Measurements from ENCODE around the gene MED8. TPM values are rescaled to one million over a fixed set of nuclear protein-coding genes. Genes with fewer than 3 reads are reported as not detected.
A peak's percentile ranks its signal among the peaks of the same experiment; 100 is the strongest.
"Not testable (repeated sequence)": the region's sequence is repeated elsewhere in the genome, so short reads cannot be mapped to it uniquely, and the experiment has no call there.

Gene MED8
- total RNA-seq, 2 experiments from 2014 or later = 35.6 to 36.9 TPM

GRCh38 chr1:43369779-43370178, 19.8 kb downstream of the MED8 start:
- Mint-ChIP-seq H3K36me3 (ENCODE audit: low read depth) (peaks cover 14% of the 10 kb centered on the region), H3K4me1 (peaks cover 43% of the 10 kb centered on the region)
- CTCF ChIA-PET = interaction anchor here (1.3 kb wide), 1 partner anchor 45 kb away, joined by 3 read pairs; no protein-coding TSS in a partner anchor
- POLR2A ChIA-PET = interaction anchor here (1.1 to 3.3 kb wide), 4 partner anchors 11 to 20 kb away, joined by 5 to 73 read pairs (median 30); partner anchors contain the start of genes CDC20, MED8 and SZT2
- H3K27ac Mint-ChIP-seq, H3K9me3 Mint-ChIP-seq, DNase-seq, H3K27me3 Mint-ChIP-seq, H3K4me3 Mint-ChIP-seq: not testable (repeated sequence)

- ChIA-PET CTCF (interaction anchor here (1.1 to 3.5 kb wide), 8 partner anchors 9 to 295 kb away, joined by 3 to 22 read pairs (median 6); partner anchors contain the start of genes CDC20, MED8 and SZT2), POLR2A (interaction anchor here (0.6 to 3.3 kb wide), 17 partner anchors 8 to 607 kb away, joined by 3 to 73 read pairs (median 3); partner anchors contain the start of genes C1orf50, CDC20, IPO13 and KDM4A)
- H3K4me1 Mint-ChIP-seq = peaks cover 48% of the 10 kb centered on the region
- peak overlapping the region; percentile 94 for H3K4me3 Mint-ChIP-seq
- peak overlapping the region; percentile 85 for H3K27ac Mint-ChIP-seq
- no peaks in the 10 kb centered on the region for H3K27me3 Mint-ChIP-seq
- no peaks in the 10 kb centered on the region for H3K9me3 Mint-ChIP-seq
- DNase-seq = no peak
- H3K36me3 Mint-ChIP-seq (ENCODE audit: low read depth) = peaks cover 26% of the 10 kb centered on the region
Measured at GRCh38 chr1:43368646-43369020, 21.0 kb downstream of the MED8 start.

GRCh38 chr1:43367904-43368645, 21.5 kb downstream of the MED8 start, which contains the start of gene ELOVL1:
ELOVL1 (minus strand) TSS chr1:43368011; CDS start chr1:43365609, 2,402 bp downstream.
- peak; percentile 92 for DNase-seq
- H3K36me3 Mint-ChIP-seq (ENCODE audit: low read depth) = peaks cover 31% of the 10 kb centered on the region
- H3K4me1 Mint-ChIP-seq = peaks cover 51% of the 10 kb centered on the region
- H3K27ac Mint-ChIP-seq = peak within 1 kb of the TSS; percentile 85
- no peaks in the 10 kb centered on the region for H3K9me3 Mint-ChIP-seq
- POLR2A ChIA-PET = interaction anchor here (0.6 to 3.3 kb wide), 19 partner anchors 8 to 607 kb away, joined by 3 to 73 read pairs (median 3); partner anchors contain the start of genes C1orf50, CDC20, IPO13 and KDM4A
- H3K27me3 Mint-ChIP-seq = no peaks in the 10 kb centered on the region
- H3K4me3 Mint-ChIP-seq = peak within 1 kb of the TSS; percentile 95
- CTCF ChIA-PET = interaction anchor here (1.1 to 3.5 kb wide), 8 partner anchors 9 to 294 kb away, joined by 3 to 22 read pairs (median 6); partner anchors contain the start of genes CDC20, MED8 and SZT2

- H3K27me3 Mint-ChIP-seq = no peaks in the 10 kb centered on the region
- ChIA-PET CTCF (interaction anchor here (1.2 to 3.5 kb wide), 7 partner anchors 9 to 293 kb away, joined by 3 to 22 read pairs (median 6); partner anchors contain the start of genes CDC20, MED8 and SZT2), POLR2A (interaction anchor here (0.8 to 3.3 kb wide), 16 partner anchors 9 to 608 kb away, joined by 3 to 73 read pairs (median 4); partner anchors contain the start of genes C1orf50, CDC20, HYI and IPO13)
- no peaks in the 10 kb centered on the region for H3K9me3 Mint-ChIP-seq
- peak; percentile 42 for DNase-seq
- peaks cover 57% of the 10 kb centered on the region for H3K4me1 Mint-ChIP-seq
- peak overlapping the region; percentile 95 for H3K4me3 Mint-ChIP-seq
- H3K36me3 Mint-ChIP-seq (ENCODE audit: low read depth) = peaks cover 40% of the 10 kb centered on the region
- H3K27ac Mint-ChIP-seq = peak overlapping the region; percentile 83
Measured at GRCh38 chr1:43367026-43367903, 22.3 kb downstream of the MED8 start.

- DNase-seq = no peak
- Mint-ChIP-seq H3K36me3 (ENCODE audit: low read depth) (peaks cover 46% of the 10 kb centered on the region), H3K27ac (peak overlapping the region; percentile 83), H3K9me3 (no peaks in the 10 kb centered on the region), H3K4me1 (peaks cover 64% of the 10 kb centered on the region), H3K4me3 (peak overlapping the region; percentile 95), H3K27me3 (no peaks in the 10 kb centered on the region)
- ChIA-PET CTCF (interaction anchor here (3.5 kb wide), 1 partner anchor 8 kb away, joined by 22 read pairs; the partner anchor contains the start of gene CDC20), POLR2A (interaction anchor here (1.0 to 3.3 kb wide), 5 partner anchors 8 to 23 kb away, joined by 4 to 73 read pairs (median 9); partner anchors contain the start of genes CDC20, MED8 and SZT2)
Measured at GRCh38 chr1:43366601-43367025, 23.0 kb downstream of the MED8 start.

- Mint-ChIP-seq H3K4me1 (peaks cover 67% of the 10 kb centered on the region), H3K27ac (peak overlapping the region; percentile 83), H3K36me3 (ENCODE audit: low read depth) (peaks cover 50% of the 10 kb centered on the region), H3K4me3 (peak overlapping the region; percentile 95), H3K27me3 (no peaks in the 10 kb centered on the region), H3K9me3 (no peaks in the 10 kb centered on the region)
- DNase-seq = no peak
- CTCF ChIA-PET = interaction anchor here (3.5 kb wide), 1 partner anchor 8 kb away, joined by 22 read pairs; the partner anchor contains the start of gene CDC20
- POLR2A ChIA-PET = interaction anchor here (0.9 to 1.6 kb wide), 2 partner anchors 10 kb away, joined by 3 to 9 read pairs; no protein-coding TSS in a partner anchor
Measured at GRCh38 chr1:43366179-43366578, 23.4 kb downstream of the MED8 start.

- H3K27me3 Mint-ChIP-seq = no peaks in the 10 kb centered on the region
- no peak for DNase-seq
- H3K9me3 Mint-ChIP-seq = no peaks in the 10 kb centered on the region
- peaks cover 68% of the 10 kb centered on the region for H3K4me1 Mint-ChIP-seq
- peak overlapping the region; percentile 83 for H3K27ac Mint-ChIP-seq
- H3K4me3 Mint-ChIP-seq = peak overlapping the region; percentile 95
- H3K36me3 Mint-ChIP-seq (ENCODE audit: low read depth) = peaks cover 55% of the 10 kb centered on the region
- ChIA-PET CTCF (interaction anchor here (3.5 kb wide), 1 partner anchor 7 kb away, joined by 22 read pairs; the partner anchor contains the start of gene CDC20), POLR2A (interaction anchor here (0.9 kb wide), 1 partner anchor 10 kb away, joined by 3 read pairs; no protein-coding TSS in a partner anchor)
Measured at GRCh38 chr1:43365678-43366077, 23.9 kb downstream of the MED8 start.

- CTCF ChIA-PET = no interaction called here
- Mint-ChIP-seq H3K36me3 (ENCODE audit: low read depth) (peaks cover 70% of the 10 kb centered on the region), H3K27ac (peak overlapping the region; percentile 50), H3K27me3 (no peaks in the 10 kb centered on the region), H3K9me3 (no peaks in the 10 kb centered on the region), H3K4me3 (no peak overlapping the region), H3K4me1 (peaks cover 76% of the 10 kb centered on the region)
- POLR2A ChIA-PET = interaction anchor here (1.4 kb wide), 1 partner anchor 26 kb away, joined by 5 read pairs; the partner anchor contains the start of genes MED8 and SZT2
- DNase-seq = no peak
Measured at GRCh38 chr1:43363935-43364525, 25.6 kb downstream of the MED8 start.

GRCh38 chr1:43363283-43363934, 26.2 kb downstream of the MED8 start:
- no peaks in the 10 kb centered on the region for H3K9me3 Mint-ChIP-seq
- H3K4me1 Mint-ChIP-seq = peaks cover 73% of the 10 kb centered on the region
- peaks cover 71% of the 10 kb centered on the region for H3K36me3 Mint-ChIP-seq (ENCODE audit: low read depth)
- H3K4me3 Mint-ChIP-seq = no peak overlapping the region
- no peaks in the 10 kb centered on the region for H3K27me3 Mint-ChIP-seq
- POLR2A ChIA-PET = interaction anchor here (1.4 kb wide), 2 partner anchors 13 to 27 kb away, joined by 3 to 5 read pairs; partner anchors contain the start of genes MED8 and SZT2
- CTCF ChIA-PET = interaction anchor here (0.5 kb wide), 1 partner anchor 8 kb away, joined by 4 read pairs; no protein-coding TSS in a partner anchor
- DNase-seq = no peak
- H3K27ac Mint-ChIP-seq = peak overlapping the region; percentile 63

GRCh38 chr1:43360616-43361015, 29.0 kb downstream of the MED8 start:
- Mint-ChIP-seq H3K9me3 (no peaks in the 10 kb centered on the region), H3K4me3 (peak overlapping the region; percentile 98), H3K27me3 (no peaks in the 10 kb centered on the region), H3K36me3 (ENCODE audit: low read depth) (peaks cover 76% of the 10 kb centered on the region), H3K27ac (peak overlapping the region; percentile 80), H3K4me1 (peaks cover 68% of the 10 kb centered on the region)
- ChIA-PET CTCF (no interaction called here), POLR2A (interaction anchor here (0.6 to 4.3 kb wide), 4 partner anchors 7 to 513 kb away, joined by 3 to 73 read pairs (median 4); partner anchors contain the start of genes ELOVL1, MED8 and SZT2)
- no peak for DNase-seq

- Mint-ChIP-seq H3K4me1 (peaks cover 60% of the 10 kb centered on the region), H3K4me3 (peak overlapping the region; percentile 98), H3K9me3 (no peaks in the 10 kb centered on the region), H3K36me3 (ENCODE audit: low read depth) (peaks cover 68% of the 10 kb centered on the region), H3K27me3 (no peaks in the 10 kb centered on the region), H3K27ac (peak overlapping the region; percentile 80)
- DNase-seq = no peak
- ChIA-PET CTCF (no interaction called here), POLR2A (interaction anchor here (0.8 to 4.3 kb wide), 8 partner anchors 8 to 677 kb away, joined by 3 to 73 read pairs (median 6); partner anchors contain the start of genes ELOVL1, HYI, MED8 and SZT2)
Measured at GRCh38 chr1:43359696-43360095, 29.9 kb downstream of the MED8 start.

All from activated CD4-positive, alpha-beta memory T cell treated with anti-CD3 and anti-CD28 coated beads, Interleukin-2, amount 10 ng/mL, durations not matched to agents 7 days and 5 days (primary cell).